Raji (cell line): ENCODE measurements around the gene PITX1.
A peak's percentile ranks its signal among the peaks of the same experiment; 100 is the strongest.

Experiments
- POLR2A ChIP-seq: IDR thresholded peaks from 2 replicates; pipeline ENCODE4 v1.6.1; 2011; ENCODE audit warnings: low read depth, low read length, control low read depth; ENCODE audit not compliant: insufficient read depth

PITX1 gene

DNA sequence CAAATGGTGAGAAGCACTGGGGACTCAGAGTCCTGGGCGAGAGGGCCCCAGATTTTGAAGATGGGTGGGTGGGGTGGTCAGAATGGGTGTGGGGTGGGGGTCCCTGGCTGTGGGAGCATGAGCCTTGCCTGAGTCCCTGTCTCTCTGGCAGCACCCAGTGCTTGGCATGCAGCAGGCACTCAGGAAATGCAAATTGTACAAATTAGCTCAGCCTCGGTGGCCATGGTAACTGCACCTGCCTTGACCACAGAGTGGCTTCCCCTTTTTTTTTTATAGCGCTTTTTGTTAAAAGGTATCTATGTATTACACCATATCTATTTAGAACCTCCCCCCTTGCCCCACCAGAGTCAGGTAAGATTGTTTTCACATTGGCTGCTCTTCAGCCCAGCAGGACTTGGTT lies 19.2 kb upstream of the PITX1 start:
- peak; percentile 72 for TF ChIP-seq POLR2A

DNA sequence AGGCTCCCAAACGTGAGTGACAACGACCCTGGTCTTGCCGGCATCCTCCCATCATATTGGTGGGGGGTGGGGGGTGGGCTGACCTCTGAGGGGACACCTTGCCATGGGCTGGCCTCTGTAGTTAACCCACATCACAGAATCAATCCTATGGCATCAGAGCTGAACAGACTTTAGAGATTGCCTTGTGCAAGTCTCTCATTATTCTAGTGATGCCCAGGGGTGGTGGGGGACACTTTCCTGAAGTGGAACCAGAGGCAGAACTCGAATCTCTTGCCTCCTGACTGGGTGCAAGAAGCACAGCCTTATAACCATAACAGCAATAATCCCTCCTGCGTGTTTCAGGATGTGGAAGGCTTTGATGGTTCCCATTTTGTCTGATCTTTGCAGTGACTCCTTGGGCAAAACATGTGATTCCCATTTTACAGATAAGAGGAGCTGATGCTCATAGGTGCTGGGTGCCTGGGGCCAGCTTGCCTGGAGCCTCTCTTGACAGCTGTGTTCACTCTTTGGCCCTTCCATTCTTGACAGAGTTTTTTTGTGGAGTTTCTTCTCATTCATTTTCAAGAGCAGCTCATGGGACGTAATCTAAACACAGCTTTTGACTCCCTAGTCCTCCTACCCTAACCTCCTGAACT lies 18.6 kb upstream of the PITX1 start:
- TF ChIP-seq POLR2A, result no peak

DNA sequence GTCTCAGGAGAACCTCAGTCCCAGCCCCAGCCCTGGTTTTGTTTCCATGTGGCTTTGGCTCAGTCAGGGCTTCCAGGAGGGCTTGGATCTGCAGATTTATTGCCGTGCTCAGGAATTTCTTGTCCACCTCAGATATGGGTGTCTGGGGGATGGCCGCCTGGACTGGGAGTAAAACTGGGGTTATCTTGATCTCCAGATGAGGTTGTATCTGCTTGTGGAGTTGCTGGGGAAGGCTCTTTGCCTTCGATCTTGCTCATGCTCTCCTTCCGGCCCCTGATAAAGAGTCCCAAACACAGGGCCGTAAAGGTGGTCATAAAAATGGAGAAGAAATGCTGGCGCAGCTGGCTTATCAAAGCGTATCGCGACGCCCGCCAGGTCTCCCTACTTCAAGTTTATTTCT lies 17.8 kb upstream of the PITX1 start:
- TF ChIP-seq POLR2A, result no peak

DNA sequence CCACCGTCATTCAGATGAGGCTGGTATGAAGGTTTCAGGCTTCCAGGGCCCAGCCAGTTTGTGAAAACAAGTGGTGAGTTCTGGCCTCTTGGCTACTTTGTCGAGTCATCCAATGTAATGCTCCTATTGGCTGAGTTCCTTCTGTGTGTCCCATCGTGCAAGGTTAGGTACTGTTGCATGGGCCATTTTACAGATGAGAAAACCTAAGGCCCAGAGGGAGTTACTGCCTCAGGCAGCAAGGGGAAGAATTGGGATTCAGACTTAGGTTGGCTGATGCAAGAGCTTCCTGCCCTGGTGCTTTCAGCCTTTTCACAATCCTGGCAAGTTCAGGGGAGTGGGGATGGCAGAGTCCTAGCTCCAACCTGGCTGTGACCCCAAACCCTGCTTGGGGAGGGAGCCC lies 17.4 kb upstream of the PITX1 start:
- TF ChIP-seq POLR2A, result no peak

DNA sequence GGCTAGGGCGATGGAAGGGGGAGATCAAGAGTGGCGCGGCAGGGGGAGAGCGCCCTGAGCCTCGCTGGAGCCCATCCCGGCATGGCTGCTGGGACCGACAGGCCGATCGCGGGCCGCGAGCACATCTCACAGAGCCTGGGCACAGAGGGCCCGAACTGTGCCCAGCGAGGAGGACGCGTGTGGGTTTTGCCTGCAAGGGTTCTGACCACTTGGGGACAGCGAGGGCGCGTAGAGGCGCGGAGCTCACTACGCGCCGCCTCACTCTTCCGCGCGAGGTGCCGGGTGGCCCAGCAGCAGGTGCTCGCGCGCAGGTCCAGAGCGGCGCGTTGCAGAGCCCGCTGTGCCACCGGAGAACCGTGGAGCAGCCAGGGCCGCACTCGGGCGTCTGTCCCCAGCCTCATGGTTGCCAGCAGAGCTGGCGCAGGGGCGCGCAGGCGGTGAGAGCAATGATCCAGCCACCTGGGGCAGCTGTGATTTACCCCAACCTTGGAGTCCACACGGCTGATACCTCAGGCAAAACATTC lies 16.3 kb upstream of the PITX1 start:
- no peak for TF ChIP-seq POLR2A

DNA sequence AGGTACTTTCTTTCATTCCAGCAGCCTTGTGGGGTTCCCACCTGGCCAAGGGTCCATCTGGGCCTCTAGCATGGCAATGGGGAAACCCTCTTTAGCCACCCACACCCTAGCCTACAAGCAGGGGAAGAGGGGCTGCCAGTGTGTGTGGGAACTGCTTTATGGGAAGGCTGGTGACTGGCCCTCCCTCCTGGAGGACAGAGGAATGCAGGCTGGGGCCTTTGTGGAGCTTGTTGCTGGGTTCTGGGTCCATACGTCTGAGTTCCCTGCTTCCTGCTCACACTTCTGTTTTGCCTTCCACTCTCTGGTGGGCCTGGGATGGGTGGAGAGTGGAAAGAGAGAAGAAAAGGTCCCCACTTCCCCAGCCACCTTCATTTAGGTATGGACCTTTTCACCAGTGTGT lies 14.9 kb upstream of the PITX1 start:
- no peak for TF ChIP-seq POLR2A

DNA sequence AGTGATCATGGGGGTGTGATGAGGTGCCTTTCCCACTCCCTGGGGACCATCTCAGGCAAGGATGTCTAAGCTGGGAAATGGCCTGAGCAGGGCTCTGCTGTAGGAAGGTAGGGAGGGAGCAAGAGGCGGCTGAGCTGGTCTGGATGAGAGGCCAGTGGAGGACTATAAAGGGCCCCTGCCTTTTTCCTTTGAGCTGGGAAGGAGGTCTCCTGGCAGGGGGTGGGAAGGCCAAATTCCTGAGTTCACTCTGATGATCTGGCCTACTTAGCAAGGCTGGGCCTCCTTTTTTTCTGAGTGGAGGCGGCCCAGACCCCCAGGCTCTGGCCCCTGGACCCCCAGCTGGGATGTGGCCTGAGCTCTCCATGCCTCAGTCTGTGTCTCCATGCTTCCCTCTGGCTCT lies 14.3 kb upstream of the PITX1 start:
- TF ChIP-seq POLR2A, result no peak

DNA sequence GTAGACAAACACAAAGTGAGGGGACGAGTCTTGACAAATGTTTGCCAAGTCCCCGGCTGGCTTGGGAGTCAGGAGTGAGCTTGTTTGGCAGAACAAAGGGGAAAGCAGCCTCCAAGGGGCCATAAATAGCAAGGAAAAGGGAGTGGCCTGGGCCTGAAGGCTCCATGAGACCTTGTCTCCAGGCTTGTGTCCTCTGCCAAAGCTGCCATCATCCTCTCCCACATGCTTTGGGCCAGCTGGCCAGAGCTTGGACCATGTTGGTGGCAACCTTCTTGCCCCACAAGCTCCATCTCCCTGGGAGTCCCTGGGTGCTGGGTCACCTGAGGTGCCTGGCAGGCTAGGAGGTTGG lies 13.3 kb upstream of the PITX1 start:
- TF ChIP-seq POLR2A, result no peak

DNA sequence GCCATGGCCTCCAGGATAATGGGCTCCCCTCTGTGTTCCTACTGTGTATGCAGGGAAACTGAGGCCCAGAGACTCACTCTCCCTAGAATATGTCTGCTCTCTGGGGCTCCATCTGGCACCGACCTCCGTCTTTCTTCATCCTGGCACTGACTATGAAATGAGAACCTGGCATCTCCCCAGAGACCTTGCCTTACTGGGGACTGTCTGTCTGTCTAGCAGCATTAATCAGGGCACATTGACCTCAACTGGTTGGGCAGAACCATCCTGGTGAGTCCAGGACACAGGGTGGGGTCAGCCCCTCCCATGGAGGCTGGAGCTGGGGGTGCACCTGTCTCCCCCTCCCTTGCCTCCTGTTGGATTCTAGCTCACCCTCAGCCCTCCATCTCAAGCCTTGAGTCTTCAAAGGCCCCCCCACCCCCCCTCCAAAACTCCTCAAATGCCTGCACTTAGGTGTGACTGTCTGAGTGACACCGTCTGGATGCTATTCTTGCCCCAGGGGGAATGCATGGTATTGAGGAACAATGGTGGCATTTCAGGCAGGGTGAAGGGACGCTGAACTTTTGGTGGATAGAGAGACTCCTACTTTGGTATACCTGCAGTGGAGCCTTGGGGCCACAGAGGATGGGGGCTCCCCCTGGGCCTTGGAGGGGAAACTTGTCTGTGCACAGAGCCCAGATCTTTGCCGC lies 12.8 kb upstream of the PITX1 start:
- TF ChIP-seq POLR2A, result no peak

DNA sequence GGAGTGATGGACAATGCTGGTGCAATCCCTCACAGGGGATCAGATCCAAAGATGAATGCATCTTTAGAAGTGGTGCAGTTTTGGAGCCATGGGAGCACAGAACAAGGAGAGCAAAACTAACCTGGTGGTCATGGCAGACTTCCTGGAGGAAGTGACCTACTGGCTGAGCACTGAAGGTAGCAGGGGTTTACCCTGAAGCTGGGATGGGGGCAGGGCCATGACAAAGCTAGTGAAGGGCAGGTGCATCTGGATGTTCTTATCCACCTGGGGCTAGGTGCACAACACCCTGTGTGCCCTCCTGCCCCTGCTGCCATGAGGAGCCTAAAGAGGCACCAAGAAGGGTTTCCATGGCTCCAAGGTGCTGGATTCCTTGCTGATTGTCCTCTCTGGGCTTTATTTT lies 11.5 kb upstream of the PITX1 start:
- TF ChIP-seq POLR2A, result no peak

DNA sequence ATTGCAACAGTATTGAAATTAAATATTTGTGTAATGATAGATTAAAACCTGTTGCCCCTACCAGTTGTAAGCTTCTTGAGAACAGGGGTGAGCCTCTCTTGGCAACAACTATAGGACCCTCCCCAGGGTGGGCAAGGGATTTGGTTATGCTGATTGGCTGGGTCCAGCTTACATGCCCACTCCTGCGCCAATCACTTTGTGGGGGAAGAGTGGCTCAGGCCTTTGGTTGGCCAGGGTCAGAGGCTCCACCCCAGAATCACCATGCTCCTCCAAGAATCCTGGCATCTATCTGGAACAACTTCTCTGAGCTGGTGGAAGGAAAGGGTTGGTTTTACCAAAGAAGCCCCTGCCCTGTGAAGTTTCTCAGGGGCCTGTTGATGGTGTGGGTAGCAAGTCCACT lies 8.6 kb upstream of the PITX1 start:
- TF ChIP-seq POLR2A, result no peak

DNA sequence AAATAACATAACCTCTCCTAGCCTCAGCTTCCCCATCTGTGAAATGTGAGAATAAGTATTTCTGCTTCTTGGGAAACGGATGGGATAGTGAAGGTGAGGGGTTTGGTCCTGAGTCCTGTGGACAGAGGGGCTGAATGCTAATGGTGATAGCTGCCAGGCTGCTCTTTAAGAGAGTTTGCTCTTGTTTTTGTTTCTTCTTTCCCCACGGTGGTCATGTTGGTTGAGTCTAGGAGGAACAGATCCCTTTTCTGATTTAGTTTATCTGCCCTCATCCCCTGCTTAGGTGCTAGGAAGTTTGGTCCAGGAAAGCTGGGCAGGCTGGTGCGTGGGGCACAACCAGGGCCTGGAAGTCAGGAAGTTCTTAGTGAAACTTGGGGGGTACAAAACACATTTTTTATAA lies 7.7 kb upstream of the PITX1 start:
- no peak for TF ChIP-seq POLR2A

DNA sequence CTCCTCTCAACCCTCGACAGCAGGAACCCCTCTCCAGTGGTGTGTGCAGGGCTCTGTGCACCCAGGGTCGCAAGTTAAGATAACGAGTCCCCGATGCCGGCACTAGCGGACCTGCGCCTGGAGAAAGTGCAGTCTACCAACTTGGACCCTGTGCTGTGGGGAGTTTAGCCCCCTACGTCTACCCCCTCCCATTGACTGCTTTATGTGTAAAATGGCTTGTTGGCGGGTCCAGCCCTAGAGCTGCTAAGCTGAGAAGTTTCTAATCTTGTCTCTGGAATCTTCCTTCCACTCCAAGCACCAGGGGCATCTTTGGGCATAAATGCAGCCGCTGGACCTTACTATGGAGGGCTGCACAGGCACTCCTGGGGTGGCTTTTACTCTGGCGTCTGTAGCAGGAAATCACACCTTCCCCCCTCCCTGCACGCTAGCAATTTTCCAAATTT lies 7.1 kb upstream of the PITX1 start:
- TF ChIP-seq POLR2A, result no peak

DNA sequence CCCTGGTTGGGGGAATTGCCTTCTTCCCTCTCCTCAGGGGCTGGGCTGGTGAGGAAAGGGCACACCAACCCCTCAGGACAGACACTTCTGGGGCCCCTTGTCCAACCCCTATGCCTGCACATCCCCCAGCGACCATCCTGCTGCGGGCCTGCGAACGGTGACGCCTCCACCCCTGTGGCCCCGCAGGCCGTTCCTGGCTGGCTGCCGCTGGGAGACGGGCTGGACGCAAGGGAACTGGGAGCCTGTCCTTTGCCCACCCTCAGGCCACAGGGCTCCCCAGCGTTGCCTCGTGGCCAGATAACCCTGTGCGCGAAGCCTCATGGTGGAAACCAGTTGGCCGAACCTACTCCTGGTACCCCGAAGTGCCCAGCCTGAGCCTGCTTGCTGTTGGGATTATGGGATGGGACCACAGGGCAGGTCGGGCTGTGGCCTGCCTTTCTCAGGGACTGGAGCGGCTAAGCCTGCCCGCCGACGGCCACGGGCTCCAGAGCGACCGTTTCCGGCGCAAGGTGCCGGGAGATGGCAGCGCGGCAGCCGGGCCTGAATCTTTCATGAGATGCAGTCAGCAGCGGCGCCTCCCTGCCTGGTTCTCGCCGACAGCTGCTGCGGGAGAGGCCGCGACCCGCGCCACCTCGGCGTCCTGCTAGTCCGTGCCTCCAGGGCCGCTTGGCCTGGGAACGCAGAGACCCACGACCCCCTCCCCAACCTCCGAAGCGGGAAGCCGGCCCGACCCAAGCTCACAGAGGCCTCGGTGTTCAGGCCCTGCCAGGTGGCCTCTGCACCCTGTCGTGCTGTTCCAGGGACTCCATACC lies 6.5 kb upstream of the PITX1 start:
- no peak for TF ChIP-seq POLR2A

DNA sequence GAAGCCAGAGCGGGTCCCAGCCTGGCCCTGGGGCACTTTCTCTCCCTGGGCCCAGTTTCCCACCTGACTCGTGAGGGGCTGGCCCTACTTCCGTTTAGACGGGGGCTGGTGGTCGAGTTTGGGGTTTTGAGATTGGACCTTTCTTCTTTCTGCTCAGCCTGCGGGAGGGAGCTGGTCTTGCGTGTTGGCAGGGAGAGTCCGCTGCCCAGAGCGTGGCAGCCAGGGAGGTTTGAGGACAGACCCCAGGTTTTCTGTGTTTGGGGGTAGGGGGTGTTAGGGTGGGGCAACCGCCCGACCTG lies 6.0 kb upstream of the PITX1 start:
- no peak for TF ChIP-seq POLR2A
